MM.1S (cell line): ENCODE data around the gene ASZ1.

Source experiments
- EZH2phosphoT487 ChIP-seq: fragments of 300-600 bp; sonication (generic); IDR thresholded peaks from 2 replicates; pipeline ENCODE4 v1.6.1; 2018; ENCODE audit warnings: antibody characterized with exemption, low read length
- TF ChIP-seq, protein P1 (sequence below): fragments of 300-600 bp; sonication (generic); IDR thresholded peaks from 2 replicates; pipeline ENCODE4 v1.5.1; 2016; ENCODE audit warnings: antibody characterized with exemption, low read length, mixed read lengths

DNA sequence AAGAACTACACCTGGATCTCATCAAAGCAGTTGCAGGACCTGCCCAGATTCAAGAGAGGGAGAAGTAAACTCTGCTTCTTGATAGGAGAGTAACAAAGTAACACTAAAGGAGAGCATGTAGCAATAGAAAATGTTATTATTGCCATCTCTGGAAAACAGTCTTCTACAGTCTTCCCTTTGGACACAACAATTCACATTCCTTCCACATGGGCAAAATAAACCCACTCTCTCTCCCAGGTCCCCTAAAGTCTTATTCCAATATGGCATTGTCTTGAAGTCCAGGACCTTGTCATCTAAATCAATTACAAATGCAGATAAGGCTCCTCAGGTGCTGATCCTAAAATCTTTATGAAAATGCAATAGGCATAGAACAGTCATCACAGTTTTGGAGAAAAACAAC lies 94.1 kb downstream of the ASZ1 start:
- TF ChIP-seq, protein P1, sequence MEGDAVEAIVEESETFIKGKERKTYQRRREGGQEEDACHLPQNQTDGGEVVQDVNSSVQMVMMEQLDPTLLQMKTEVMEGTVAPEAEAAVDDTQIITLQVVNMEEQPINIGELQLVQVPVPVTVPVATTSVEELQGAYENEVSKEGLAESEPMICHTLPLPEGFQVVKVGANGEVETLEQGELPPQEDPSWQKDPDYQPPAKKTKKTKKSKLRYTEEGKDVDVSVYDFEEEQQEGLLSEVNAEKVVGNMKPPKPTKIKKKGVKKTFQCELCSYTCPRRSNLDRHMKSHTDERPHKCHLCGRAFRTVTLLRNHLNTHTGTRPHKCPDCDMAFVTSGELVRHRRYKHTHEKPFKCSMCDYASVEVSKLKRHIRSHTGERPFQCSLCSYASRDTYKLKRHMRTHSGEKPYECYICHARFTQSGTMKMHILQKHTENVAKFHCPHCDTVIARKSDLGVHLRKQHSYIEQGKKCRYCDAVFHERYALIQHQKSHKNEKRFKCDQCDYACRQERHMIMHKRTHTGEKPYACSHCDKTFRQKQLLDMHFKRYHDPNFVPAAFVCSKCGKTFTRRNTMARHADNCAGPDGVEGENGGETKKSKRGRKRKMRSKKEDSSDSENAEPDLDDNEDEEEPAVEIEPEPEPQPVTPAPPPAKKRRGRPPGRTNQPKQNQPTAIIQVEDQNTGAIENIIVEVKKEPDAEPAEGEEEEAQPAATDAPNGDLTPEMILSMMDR, result no peak
- TF ChIP-seq EZH2phosphoT487, result no peak
